AG09319 (cell line): Measurements from ENCODE around the gene L3MBTL2.
"Not testable (repeated sequence)": the region's sequence is repeated elsewhere in the genome, so short reads cannot be mapped to it uniquely, and the experiment has no call there.

Experiments used
- DNase-seq: peaks from one replicate; pipeline ENCODE4 v3.0.0-alpha.2; 2010; ENCODE audit warnings: low read depth; ENCODE audit errors: extremely low read depth
- TF ChIP-seq, protein P1 (sequence below): IDR thresholded peaks from 2 replicates; pipeline ENCODE4 v1.5.1; 2011; ENCODE audit warnings: low read depth, mild to moderate bottlenecking, inconsistent platforms, low read length, moderate library complexity

L3MBTL2 gene

GRCh38 chr22:41177622-41178424 lies 27.3 kb upstream of the L3MBTL2 start:
- DNase-seq: no peak
- TF ChIP-seq, protein P1, sequence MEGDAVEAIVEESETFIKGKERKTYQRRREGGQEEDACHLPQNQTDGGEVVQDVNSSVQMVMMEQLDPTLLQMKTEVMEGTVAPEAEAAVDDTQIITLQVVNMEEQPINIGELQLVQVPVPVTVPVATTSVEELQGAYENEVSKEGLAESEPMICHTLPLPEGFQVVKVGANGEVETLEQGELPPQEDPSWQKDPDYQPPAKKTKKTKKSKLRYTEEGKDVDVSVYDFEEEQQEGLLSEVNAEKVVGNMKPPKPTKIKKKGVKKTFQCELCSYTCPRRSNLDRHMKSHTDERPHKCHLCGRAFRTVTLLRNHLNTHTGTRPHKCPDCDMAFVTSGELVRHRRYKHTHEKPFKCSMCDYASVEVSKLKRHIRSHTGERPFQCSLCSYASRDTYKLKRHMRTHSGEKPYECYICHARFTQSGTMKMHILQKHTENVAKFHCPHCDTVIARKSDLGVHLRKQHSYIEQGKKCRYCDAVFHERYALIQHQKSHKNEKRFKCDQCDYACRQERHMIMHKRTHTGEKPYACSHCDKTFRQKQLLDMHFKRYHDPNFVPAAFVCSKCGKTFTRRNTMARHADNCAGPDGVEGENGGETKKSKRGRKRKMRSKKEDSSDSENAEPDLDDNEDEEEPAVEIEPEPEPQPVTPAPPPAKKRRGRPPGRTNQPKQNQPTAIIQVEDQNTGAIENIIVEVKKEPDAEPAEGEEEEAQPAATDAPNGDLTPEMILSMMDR: no peak

DNA sequence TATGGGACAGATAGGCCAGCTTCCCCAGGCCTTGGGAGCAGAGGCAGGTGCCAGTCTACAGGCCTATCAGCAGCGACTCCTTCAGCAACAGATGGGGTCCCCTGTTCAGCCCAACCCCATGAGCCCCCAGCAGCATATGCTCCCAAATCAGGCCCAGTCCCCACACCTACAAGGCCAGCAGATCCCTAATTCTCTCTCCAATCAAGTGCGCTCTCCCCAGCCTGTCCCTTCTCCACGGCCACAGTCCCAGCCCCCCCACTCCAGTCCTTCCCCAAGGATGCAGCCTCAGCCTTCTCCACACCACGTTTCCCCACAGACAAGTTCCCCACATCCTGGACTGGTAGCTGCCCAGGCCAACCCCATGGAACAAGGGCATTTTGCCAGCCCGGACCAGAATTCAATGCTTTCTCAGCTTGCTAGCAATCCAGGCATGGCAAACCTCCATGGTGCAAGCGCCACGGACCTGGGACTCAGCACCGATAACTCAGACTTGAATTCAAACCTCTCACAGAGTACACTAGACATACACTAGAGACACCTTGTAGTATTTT lies 26.6 kb upstream of the L3MBTL2 start:
- DNase-seq: no peak
- TF ChIP-seq, protein P1: no peak

GRCh38 chr22:41180362-41180761 lies 24.8 kb upstream of the L3MBTL2 start:
- DNase-seq: not testable (repeated sequence)

DNA sequence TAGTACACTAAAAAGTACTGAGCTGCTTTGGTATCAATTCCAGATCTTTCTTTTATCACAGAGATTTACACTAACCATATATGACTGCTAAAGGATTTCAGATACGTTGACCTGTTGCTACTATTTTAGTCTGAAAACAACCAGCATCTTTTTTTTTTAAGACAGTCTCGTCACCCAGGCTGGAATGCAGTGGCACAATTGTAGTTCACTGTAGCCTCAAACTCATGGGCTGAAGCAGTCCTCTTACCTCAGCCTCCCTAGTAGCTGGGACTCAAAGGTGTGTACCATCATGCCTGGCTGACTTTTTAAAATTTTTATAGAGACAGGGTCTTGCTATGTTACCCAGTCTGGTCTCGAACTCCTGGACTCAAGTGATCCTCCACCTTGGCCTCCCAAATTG lies 24.2 kb upstream of the L3MBTL2 start:
- TF ChIP-seq, protein P1: no peak
- DNase-seq: no peak

DNA sequence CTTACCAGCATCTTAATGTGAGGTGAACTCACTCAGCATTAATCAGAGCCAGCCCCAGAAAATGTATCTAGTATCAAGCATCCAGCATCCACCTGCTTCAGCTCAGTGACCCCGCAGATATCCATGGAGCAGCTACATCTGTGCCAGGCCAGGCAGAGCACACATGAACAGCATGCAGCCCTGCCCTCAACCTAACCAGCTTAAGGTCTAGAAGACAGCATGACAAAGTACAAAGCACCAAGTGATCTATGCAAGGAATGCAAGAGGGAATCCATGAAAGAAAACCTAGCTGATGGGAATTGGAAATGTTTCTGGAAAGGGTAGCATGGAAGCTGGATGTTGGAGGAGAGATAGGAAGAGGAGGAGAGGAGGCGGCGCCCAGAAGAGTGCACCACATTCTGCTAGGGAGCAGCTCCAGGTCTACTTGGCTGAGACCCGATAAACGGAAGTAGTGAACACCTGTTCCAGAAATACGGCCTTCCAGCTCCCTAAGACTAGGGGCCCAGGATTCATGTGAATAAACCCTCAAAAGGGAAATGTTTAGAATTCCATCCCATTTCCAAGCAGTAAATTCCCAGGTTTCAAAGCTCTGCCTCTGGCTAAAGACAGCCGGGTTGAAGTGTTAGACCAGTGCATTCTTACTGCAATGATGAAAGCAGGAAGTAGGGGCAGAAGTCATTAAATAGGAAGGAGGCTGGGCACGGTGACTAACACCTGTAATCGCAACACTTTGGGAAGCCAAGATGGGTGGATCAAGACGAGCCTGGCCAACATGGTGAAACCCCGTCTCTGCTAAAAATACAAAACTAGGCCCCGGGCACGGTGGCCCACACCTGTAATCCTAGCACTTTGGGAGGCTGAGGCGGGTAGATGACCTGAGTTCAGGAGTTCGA lies 23.5 kb upstream of the L3MBTL2 start:
- TF ChIP-seq, protein P1: no peak
- DNase-seq: no peak

- TF ChIP-seq, protein P1: no peak
- no peak for DNase-seq
Measured at GRCh38 chr22:41184679-41185078, 20.4 kb upstream of the L3MBTL2 start.

GRCh38 chr22:41191467-41191866 lies 13.6 kb upstream of the L3MBTL2 start:
- TF ChIP-seq, protein P1: no peak
- DNase-seq: no peak
